ENCODE data around the gene ENKD1.

ENKD1 gene

DNA sequence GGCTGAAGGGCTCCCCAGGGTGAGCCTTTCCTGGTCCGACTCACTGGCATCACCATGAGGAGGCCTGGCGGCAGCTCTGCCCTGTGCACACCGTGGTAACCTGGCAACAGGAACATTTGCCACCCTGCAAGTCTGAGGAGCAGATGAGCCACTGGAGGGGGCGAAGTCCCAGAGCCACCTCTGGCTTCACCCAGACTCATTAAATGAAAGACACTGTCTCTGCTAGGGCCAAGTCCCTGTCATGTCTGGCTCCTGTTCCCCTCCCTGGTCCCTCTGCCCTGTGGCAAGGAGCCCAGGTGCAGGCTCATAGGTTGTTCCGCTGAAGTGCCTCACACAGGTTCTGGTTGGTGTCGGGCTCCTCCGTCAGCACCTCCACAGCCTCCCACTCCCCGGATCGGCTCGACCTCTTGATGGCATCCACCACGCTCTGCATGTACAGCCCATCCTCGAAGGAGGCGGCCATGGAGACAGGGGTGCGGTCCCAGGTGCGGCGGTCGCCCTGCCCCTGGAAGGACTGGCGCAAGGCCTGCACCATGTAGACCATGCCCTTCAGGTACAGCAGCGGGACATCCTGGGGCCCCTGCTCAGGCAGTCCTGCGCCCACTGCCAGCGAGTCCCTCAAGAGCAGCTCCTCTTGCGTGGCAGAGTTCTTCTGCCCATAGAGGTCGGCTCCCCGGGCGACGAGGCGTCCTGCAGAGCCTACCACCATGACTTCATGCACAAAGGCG lies 8.5 kb upstream of the ENKD1 start:
- Mint-ChIP-seq H3K4me1 (ENCODE audit: low read depth) (peaks cover 38% of the 10 kb centered on the region), H3K27me3 (no peaks in the 10 kb centered on the region), H3K27ac (peak overlapping the region; percentile 88), H3K36me3 (ENCODE audit: low read depth) (peaks cover 21% of the 10 kb centered on the region), H3K4me3 (no peak overlapping the region), H3K9me3 (no peaks in the 10 kb centered on the region)
- intact Hi-C loops (cut with micrococcal nuclease) = loop anchor here (5.0 kb wide), 2 partner anchors 42 to 367 kb away; partner anchors contain the start of gene GFOD2

DNA sequence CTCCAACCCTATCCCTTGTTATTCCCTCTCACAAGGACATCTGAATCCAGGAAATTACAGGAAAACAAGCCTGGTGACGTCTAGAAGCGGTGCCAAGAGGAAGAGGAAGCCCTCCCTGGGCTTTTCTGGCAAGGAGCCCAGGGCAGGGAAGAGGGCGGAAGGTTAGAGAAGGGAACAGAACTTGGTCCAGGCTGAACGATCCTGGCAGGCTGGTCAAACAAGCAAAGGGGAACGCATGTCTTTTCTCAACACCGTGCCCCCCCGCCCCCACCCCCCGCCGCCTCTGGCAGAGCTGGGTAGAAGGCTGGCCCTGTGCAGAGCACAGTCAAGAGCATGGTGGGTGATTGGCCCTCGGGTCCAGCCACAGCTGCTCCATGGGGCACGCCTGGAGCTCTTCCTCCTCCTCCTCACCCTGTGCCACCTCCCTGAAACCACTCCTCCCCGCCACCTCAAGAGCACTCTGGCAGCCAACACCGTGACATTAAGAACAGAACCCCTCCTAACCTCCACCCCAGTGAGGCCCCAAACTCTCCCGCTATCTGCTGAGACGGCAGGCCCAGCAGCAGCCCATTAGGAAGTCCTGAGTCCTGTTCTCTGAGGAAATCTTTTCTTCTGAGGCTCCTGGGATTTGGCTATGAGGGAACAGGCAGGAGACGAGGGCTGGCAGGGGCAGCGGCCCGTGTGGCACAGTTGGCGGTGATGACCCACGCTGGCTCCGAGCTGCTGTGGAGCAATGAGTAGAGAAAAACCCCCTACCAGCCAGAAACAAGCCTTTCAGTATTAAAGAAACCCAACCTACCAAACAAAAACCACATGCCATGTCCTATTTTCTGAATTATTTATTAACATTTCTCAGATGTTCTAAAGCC lies 7.4 kb upstream of the ENKD1 start:
- Mint-ChIP-seq H3K9me3 (no peaks in the 10 kb centered on the region), H3K27me3 (no peaks in the 10 kb centered on the region), H3K4me3 (peak overlapping the region; percentile 56), H3K4me1 (ENCODE audit: low read depth) (peaks cover 44% of the 10 kb centered on the region), H3K36me3 (ENCODE audit: low read depth) (peaks cover 18% of the 10 kb centered on the region), H3K27ac (peak overlapping the region; percentile 88)
- intact Hi-C loops (cut with micrococcal nuclease) = loop anchor here (1.0 to 5.0 kb wide), 4 partner anchors 133 to 368 kb away; partner anchors contain the start of genes RANBP10 and TSNAXIP1

DNA sequence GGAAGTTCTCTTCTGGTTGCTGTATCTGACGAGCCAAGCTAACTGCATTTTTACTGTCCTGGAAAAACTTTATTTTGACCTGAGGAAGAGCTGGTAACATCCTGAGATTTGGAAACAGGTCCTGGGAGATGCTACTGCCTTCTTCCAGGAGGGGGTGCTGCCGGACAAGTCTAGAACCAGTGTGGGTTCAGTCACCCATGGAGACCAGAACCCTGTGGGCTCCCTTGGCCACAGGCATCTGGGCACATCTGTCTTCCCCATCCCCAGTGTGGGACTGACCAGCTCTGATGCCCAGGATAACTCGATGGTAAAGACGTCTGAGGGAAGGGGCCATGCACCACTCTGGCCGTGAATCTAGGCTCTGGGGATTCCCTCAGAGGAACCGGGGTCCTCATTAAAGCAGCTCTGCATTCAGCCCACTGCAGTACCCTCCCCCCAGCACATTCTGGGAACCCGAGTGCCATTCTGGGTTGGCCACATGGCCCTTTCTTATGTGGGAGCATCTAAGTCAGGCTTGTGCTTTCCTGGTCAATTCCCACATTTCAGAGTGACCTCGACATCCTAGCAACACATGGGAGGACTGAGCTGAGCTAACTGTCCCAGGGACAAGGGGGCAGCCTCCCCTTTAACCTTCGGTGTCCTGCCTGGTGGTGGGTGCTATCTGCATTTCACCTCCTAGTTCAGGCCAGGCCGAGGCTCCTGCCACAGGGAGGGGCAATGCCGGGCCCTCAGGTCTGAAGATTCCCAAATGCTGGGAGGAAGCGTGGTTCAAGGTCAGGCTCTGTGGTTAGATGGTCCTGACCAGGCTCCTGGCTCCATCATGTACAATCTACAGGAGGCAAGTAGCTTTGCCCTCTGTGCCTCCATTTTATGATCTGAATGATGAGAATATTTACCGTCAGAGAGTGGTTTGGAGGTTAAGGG lies 6.5 kb upstream of the ENKD1 start:
- Mint-ChIP-seq H3K4me1 (ENCODE audit: low read depth) (peaks cover 54% of the 10 kb centered on the region), H3K9me3 (no peaks in the 10 kb centered on the region), H3K36me3 (ENCODE audit: low read depth) (peaks cover 18% of the 10 kb centered on the region), H3K27me3 (no peaks in the 10 kb centered on the region), H3K4me3 (no peak overlapping the region), H3K27ac (peak overlapping the region; percentile 88)
- intact Hi-C loops (cut with micrococcal nuclease) = loop anchor here (1.0 to 5.0 kb wide), 4 partner anchors 134 to 369 kb away; partner anchors contain the start of genes RANBP10 and TSNAXIP1

DNA sequence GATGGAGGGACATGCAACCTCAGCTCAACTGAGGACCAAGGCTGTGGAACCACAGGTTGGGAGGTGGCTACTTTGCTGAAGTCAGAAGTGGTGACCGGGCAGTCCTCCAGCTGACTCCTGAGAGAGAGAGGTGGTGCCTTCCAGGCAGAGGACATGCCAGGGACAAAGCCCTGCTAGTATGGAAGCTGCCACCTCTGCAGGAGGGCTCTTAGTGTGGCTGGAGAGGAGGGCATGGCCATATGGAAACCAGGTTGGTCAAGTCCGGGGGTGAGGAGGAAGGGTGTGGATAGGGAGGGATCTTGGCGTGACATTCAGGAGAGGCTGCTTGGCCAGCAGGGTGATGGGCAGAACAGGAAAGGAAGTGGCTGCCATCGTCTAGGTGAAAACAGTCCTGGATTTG lies 5.8 kb upstream of the ENKD1 start:
- intact Hi-C loops (cut with micrococcal nuclease) = loop anchor here (2.0 to 5.0 kb wide), 3 partner anchors 134 to 370 kb away; partner anchors contain the start of genes RANBP10 and TSNAXIP1
- Mint-ChIP-seq H3K27ac (peak overlapping the region; percentile 88), H3K4me3 (no peak overlapping the region), H3K9me3 (no peaks in the 10 kb centered on the region), H3K4me1 (ENCODE audit: low read depth) (peaks cover 61% of the 10 kb centered on the region), H3K27me3 (no peaks in the 10 kb centered on the region), H3K36me3 (ENCODE audit: low read depth) (peaks cover 14% of the 10 kb centered on the region)

DNA sequence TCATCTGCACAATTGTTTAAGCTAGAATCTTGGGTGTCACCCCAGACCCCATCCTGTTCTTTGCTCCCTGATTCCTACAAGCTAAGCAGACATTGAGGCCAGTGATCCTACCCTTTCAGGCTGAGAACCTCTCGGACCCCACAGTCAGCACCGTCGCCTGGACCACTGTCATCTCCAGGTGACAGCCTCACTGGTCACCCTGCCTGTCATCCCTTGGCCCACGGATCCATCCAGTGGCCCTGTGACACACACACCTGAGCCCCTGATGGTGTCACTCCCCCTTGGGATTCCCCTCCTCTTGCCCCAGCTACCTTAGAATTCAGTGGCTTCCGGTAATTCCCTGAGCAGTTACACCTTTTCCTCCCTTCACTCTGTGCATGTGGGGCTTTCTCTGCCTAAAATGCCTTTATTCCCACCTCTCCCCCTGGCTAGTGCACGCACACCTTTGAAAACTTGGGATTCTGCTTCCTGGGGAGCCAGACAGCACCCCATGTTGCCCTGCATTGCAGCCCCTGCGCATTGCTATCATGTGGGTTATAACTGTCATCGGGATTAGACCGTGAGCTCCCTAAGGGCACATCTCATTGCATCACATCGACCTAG lies 3.0 kb upstream of the ENKD1 start:
- Mint-ChIP-seq H3K4me3 (no peak overlapping the region), H3K4me1 (ENCODE audit: low read depth) (peaks cover 63% of the 10 kb centered on the region), H3K27ac (no peak overlapping the region), H3K36me3 (ENCODE audit: low read depth) (peaks cover 19% of the 10 kb centered on the region), H3K9me3 (no peaks in the 10 kb centered on the region), H3K27me3 (no peaks in the 10 kb centered on the region)
- intact Hi-C loops (cut with micrococcal nuclease) = loop anchor here (5.0 kb wide), 1 partner anchor 373 kb away; no protein-coding TSS in a partner anchor

DNA sequence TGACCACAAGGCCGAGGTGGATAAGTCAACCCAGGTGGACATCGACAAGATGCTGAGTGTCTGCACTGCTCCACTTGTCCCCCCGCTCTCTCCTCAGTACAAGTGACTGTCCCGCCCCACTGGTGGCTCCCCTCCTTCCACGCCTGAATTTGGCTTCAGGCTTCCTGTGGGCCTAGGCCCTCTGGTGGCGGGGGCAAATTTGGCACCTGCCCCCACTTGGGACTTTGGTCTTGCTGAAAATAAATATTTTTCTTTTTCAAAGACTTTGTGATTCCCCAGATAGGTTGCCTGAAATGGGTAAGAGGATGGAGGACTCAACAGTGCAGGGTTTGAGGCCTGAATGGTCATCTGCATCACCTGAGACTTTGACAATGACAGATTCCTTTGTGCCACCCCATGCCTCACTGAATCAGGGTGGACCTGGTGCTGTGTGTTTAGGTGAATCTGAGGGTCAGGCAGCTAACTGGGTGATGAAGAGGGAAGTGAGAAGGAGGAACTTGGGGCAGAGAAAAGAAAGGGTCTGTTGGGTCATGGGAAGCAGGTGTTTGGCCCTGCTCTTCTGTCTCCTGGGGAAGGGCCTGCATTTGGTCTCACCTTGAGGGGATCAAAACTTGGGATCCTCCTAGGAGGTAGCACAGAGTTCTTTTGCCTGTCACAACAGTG lies 2.1 kb upstream of the ENKD1 start:
- H3K4me1 Mint-ChIP-seq (ENCODE audit: low read depth) = peaks cover 63% of the 10 kb centered on the region
- H3K4me3 Mint-ChIP-seq = no peak overlapping the region
- H3K27ac Mint-ChIP-seq = peak overlapping the region; percentile 96
- intact Hi-C loops (cut with micrococcal nuclease) = loop anchor here (1.0 kb wide), 1 partner anchor 147 kb away; no protein-coding TSS in a partner anchor
- H3K9me3 Mint-ChIP-seq = no peaks in the 10 kb centered on the region
- no peaks in the 10 kb centered on the region for H3K27me3 Mint-ChIP-seq
- peaks cover 28% of the 10 kb centered on the region for H3K36me3 Mint-ChIP-seq (ENCODE audit: low read depth)

DNA sequence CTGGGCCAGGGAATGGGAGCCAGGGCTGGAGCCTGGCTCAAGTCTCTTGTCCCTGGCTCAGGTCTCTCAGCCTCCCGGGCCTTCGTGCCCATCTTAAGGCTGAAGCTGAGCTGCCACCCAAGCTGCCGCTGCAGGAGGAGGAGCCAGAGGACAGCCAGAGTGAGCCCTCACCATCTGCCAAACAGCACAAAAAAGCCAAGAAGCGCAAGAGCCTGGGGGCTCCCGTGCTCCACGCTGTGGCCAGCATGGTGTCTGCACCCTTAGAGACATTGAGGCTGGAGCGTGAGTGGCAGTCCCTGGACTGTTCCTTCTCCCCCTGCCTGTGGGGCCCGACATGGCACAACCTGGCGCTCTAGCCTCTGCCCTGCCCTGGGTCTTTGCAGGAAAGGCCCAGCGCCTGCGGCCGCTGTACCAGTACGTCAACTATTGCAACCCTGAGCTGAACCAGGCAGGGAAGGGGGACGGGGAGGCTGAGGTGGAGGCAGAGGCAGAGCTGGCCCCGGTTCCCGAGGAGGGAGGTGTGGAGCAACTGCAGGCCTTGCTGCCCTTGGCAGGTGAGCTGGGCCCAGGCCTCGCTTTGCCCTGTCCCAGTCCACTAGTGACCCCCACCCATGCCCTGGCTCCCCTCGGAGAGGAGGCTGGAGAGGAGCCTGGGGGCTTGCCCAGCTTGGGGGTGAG lies 1.4 kb upstream of the ENKD1 start:
- Mint-ChIP-seq H3K4me1 (ENCODE audit: low read depth) (peaks cover 57% of the 10 kb centered on the region), H3K27ac (peak overlapping the region; percentile 96), H3K9me3 (no peaks in the 10 kb centered on the region), H3K4me3 (peak overlapping the region; percentile 90), H3K36me3 (ENCODE audit: low read depth) (peaks cover 35% of the 10 kb centered on the region), H3K27me3 (no peaks in the 10 kb centered on the region)
- intact Hi-C loops (cut with micrococcal nuclease) = loop anchor here (1.0 kb wide), 1 partner anchor 147 kb away; no protein-coding TSS in a partner anchor

DNA sequence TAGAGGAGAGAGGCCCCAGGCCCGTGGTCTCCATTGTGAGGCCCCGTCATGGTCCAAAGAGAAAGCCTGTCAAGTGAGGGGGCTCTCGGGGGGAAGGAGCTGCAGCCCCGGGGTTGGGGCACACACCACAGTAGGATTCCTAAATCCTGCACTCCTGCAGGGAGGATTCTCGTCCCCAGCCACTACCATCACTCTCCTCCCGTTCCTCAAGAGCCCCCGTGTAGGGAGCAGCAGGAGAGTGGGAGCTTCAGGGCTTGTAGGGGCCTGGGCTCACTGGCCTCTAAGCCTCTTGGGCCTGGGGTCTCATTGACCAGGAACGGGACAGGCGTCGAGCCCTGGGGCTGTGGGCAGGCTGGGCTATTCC lies 885 bp upstream of the ENKD1 start:
- Mint-ChIP-seq H3K4me1 (ENCODE audit: low read depth) (peaks cover 51% of the 10 kb centered on the region), H3K9me3 (no peaks in the 10 kb centered on the region), H3K27ac (peak overlapping the region; percentile 96), H3K27me3 (no peaks in the 10 kb centered on the region), H3K4me3 (peak overlapping the region; percentile 90), H3K36me3 (ENCODE audit: low read depth) (peaks cover 38% of the 10 kb centered on the region)
- intact Hi-C loops (cut with micrococcal nuclease) = no loop called here

DNA sequence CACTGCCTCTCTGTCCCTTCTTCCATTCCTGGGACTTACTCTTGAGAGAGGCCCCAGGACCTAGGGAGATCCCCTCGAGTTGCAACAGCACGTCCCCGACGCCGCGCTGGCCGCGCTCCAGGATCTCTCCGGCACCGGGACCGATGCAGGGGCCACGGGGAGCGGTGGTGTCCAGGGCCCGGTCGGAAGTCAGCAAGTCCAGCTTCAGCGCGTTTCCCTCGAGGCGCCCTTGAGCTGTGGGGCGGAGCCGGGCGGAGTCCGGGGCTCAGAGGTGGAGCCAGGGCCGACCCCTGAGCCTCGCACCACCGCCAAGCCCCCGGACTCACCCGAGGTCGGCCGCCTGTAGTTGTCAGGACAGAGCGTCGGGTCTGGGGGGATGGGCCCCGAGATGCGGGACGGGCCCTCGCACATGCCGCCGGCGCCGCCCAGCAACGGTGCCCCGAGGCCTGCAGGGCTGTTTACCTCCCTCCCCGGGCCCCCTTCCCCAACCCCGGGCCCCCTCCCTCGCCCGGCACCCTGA lies 458 bp downstream of the ENKD1 start:
- Mint-ChIP-seq H3K36me3 (ENCODE audit: low read depth) (peaks cover 38% of the 10 kb centered on the region), H3K27me3 (peaks cover 9% of the 10 kb centered on the region), H3K4me3 (peak overlapping the region; percentile 90), H3K9me3 (no peaks in the 10 kb centered on the region), H3K4me1 (ENCODE audit: low read depth) (peaks cover 58% of the 10 kb centered on the region), H3K27ac (peak overlapping the region; percentile 96)
- intact Hi-C loops (cut with micrococcal nuclease) = no loop called here

DNA sequence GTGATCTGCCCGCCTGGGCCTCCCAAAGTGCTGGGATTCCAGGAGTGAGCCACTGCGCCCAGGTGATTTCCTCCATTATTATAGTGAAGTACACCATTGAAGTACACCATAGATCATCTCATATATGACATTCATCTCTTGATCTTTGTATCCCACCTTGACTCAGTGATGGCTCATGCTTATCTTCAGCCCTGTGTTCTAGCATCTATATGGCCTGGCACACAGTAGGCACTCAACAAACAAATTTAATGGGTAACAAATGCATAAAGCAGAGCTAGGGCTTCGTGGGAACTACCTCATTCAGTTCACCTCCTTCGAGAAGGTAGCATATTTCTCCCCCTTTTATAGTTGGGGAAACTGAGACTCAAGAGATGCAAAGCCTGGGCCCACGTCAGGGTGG lies 952 bp downstream of the ENKD1 start:
- Mint-ChIP-seq H3K27me3 (peaks cover 11% of the 10 kb centered on the region), H3K4me3 (peak overlapping the region; percentile 69), H3K9me3 (no peaks in the 10 kb centered on the region), H3K4me1 (ENCODE audit: low read depth) (peaks cover 61% of the 10 kb centered on the region), H3K27ac (no peak overlapping the region), H3K36me3 (ENCODE audit: low read depth) (peaks cover 39% of the 10 kb centered on the region)
- intact Hi-C loops (cut with micrococcal nuclease) = no loop called here

DNA sequence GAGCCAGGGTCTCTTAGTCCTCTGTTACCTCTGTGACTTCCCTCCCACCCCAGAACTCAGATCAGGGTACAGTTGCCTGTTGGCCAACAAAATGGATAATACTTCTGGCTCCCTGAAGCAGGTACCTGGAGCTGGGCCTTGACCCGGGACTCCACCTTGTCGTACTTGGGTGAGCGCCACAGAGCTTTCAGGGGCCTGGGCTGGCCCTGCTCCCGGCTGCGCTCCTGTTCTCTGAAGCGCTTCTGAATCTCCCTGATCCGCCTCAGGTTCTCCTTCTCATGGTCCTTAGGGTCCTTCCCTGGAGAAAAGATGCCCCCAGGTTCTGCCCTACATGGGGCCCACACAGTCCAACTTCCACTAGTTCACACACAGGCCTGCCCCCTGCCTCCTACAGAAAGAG lies 1.7 kb downstream of the ENKD1 start:
- intact Hi-C loops (cut with micrococcal nuclease) = no loop called here
- no peak overlapping the region for H3K27ac Mint-ChIP-seq
- H3K4me3 Mint-ChIP-seq = no peak overlapping the region
- peaks cover 61% of the 10 kb centered on the region for H3K4me1 Mint-ChIP-seq (ENCODE audit: low read depth)
- H3K9me3 Mint-ChIP-seq = no peaks in the 10 kb centered on the region
- H3K36me3 Mint-ChIP-seq (ENCODE audit: low read depth) = peaks cover 45% of the 10 kb centered on the region
- peaks cover 11% of the 10 kb centered on the region for H3K27me3 Mint-ChIP-seq

DNA sequence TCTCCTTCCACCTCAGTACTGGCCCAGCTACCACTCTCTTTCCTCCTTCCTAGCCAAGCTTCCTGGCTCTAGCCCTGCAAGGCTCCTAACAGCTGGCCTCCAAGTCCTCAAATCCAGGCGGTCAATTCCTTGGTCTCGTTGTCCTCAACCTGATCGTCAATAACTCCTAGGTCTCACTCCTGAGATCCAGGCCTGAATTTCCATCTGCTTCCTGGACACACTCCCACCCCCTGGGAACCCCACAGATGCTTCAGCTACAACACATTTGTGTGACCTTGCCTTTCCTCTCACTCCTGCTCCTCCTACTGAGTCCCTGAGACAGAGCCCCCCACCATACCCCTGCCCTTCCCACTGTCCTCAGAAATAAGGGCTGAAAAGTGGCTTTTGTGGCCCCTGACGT lies 2.3 kb downstream of the ENKD1 start:
- Mint-ChIP-seq H3K36me3 (ENCODE audit: low read depth) (peaks cover 51% of the 10 kb centered on the region), H3K9me3 (no peaks in the 10 kb centered on the region), H3K27ac (no peak overlapping the region), H3K27me3 (peaks cover 11% of the 10 kb centered on the region), H3K4me1 (ENCODE audit: low read depth) (peaks cover 64% of the 10 kb centered on the region), H3K4me3 (no peak overlapping the region)
- intact Hi-C loops (cut with micrococcal nuclease) = no loop called here
